Activated B cell treated with CpG ODN at 0.5 μM for 24 hours (primary cell): ENCODE results near the gene OTUB1. TPM values are rescaled to one million over a fixed set of nuclear protein-coding genes. Genes with fewer than 3 reads are reported as not detected.

Source experiments
- ATAC-seq: fragments of 200-7000 bp; cut with Tn5 transposase; one replicate; pipeline ENCODE4 v1.10.0; 2021; ENCODE audit warnings: low read depth, mild to moderate bottlenecking, moderate library complexity
- CTCF ChIA-PET: fragments of 350-600 bp; sonication (Branson Sonifier 250); formaldehyde crosslinking; loops from one replicate; lab custom pipeline; 2021; ENCODE audit warnings: antibody characterized with exemption; lab: Charles Lee
- POLR2A ChIA-PET: fragments of 350-600 bp; sonication (Branson Sonifier 250); formaldehyde crosslinking; loops from one replicate; lab custom pipeline; 2021; ENCODE audit warnings: antibody characterized with exemption; lab: Charles Lee
- DNase-seq: peaks from one replicate; pipeline ENCODE4 v3.0.0; 2022
- H3K27ac Mint-ChIP-seq: one replicate; pipeline ENCODE4 v1.8.0; 2020; ENCODE audit warnings: mixed read lengths
- H3K27me3 Mint-ChIP-seq: one replicate; pipeline ENCODE4 v1.8.0; 2021; ENCODE audit warnings: mixed read lengths
- H3K36me3 Mint-ChIP-seq: one replicate; pipeline ENCODE4 v1.8.0; 2021; ENCODE audit warnings: low read depth, mixed read lengths
- H3K4me1 Mint-ChIP-seq: one replicate; pipeline ENCODE4 v1.8.0; 2021; ENCODE audit warnings: mixed read lengths
- H3K4me3 Mint-ChIP-seq: one replicate; pipeline ENCODE4 v1.8.0; 2020; ENCODE audit warnings: mild to moderate bottlenecking, mixed read lengths
- H3K9me3 Mint-ChIP-seq: one replicate; pipeline ENCODE4 v1.8.0; 2020; ENCODE audit warnings: mixed read lengths
- CTCF ChIP-seq: fragments of 200-600 bp; IDR thresholded peaks from one replicate; pipeline ENCODE4 v1.8.0; 2022; ENCODE audit warnings: antibody characterized with exemption, mild to moderate bottlenecking
- intact Hi-C: fragments of 100-400 bp; cut with micrococcal nuclease; formaldehyde crosslinking; loops from one replicate; pipeline ENCODE4 v1.15.1; 2024
- total RNA-seq: library from RNA; stranded (reverse); gene quantifications from 2 replicates; pipeline ENCODE4 v1.2.3, GENCODE V29; 2022

OTUB1 gene
- total RNA-seq, 1 donor from 2014 or later = 87.4 TPM

GRCh38 chr11:64015935-64016845 lies 30.0 kb downstream of the OTUB1 start:
- CTCF ChIA-PET = no interaction called here
- no peaks in the 10 kb centered on the region for H3K9me3 Mint-ChIP-seq

GRCh38 chr11:64017945-64018224 lies 31.6 kb downstream of the OTUB1 start:
- Mint-ChIP-seq H3K4me1 (no peaks in the 10 kb centered on the region), H3K4me3 (no peak overlapping the region), H3K36me3 (no peaks in the 10 kb centered on the region), H3K27me3 (no peaks in the 10 kb centered on the region), H3K9me3 (no peaks in the 10 kb centered on the region), H3K27ac (no peak overlapping the region)
- no peak for DNase-seq
- intact Hi-C loops = no loop called here
- ChIA-PET CTCF (no interaction called here), POLR2A (no interaction called here)
- no peak for TF ChIP-seq CTCF
- no peak for ATAC-seq

More at GRCh38 chr11:64015935-64016845, 30.0 kb downstream of the OTUB1 start:
- TF ChIP-seq CTCF = no peak
- H3K4me1 Mint-ChIP-seq = no peaks in the 10 kb centered on the region
- DNase-seq = no peak
- no peaks in the 10 kb centered on the region for H3K27me3 Mint-ChIP-seq
- POLR2A ChIA-PET = no interaction called here
- ATAC-seq = no peak
- intact Hi-C loops = no loop called here
- no peak overlapping the region for H3K27ac Mint-ChIP-seq
- no peak overlapping the region for H3K4me3 Mint-ChIP-seq
- no peaks in the 10 kb centered on the region for H3K36me3 Mint-ChIP-seq

GRCh38 chr11:64018310-64018709 lies 32.1 kb downstream of the OTUB1 start:
- DNase-seq = no peak
- no peak for TF ChIP-seq CTCF
- intact Hi-C loops = no loop called here
- Mint-ChIP-seq H3K36me3 (no peaks in the 10 kb centered on the region), H3K27ac (no peak overlapping the region), H3K9me3 (no peaks in the 10 kb centered on the region), H3K4me1 (no peaks in the 10 kb centered on the region), H3K4me3 (no peak overlapping the region), H3K27me3 (no peaks in the 10 kb centered on the region)
- ChIA-PET CTCF (no interaction called here), POLR2A (no interaction called here)
- no peak for ATAC-seq

- Mint-ChIP-seq H3K4me1 (no peaks in the 10 kb centered on the region), H3K27ac (no peak overlapping the region), H3K36me3 (no peaks in the 10 kb centered on the region), H3K4me3 (no peak overlapping the region), H3K9me3 (no peaks in the 10 kb centered on the region), H3K27me3 (no peaks in the 10 kb centered on the region)
- intact Hi-C loops = no loop called here
- ChIA-PET CTCF (no interaction called here), POLR2A (no interaction called here)
- DNase-seq (no peak), ATAC-seq (no peak)
- no peak for TF ChIP-seq CTCF
These were observed 33.1 kb downstream of the OTUB1 start for GRCh38 chr11:64019106-64020037.
